ENCODE measurements around the gene BEND6.

GRCh38 chr6:56956491-56956890 is 1.6 kb downstream of the BEND6 start:
- no peak for TF ChIP-seq CTCF (IDR thresholded peaks at IDR 0.05; ENCODE audit: low read depth, low read length)
- TF ChIP-seq EZH2phosphoT487 (IDR thresholded peaks at IDR 0.05; ENCODE audit: low read depth): no peak
